A673 (cell line): ENCODE measurements around the gene PDE8A. TPM values are rescaled to one million over a fixed set of nuclear protein-coding genes. Genes with fewer than 3 reads are reported as not detected.

Source experiments
- BruUV-seq: library from RNA; stranded (reverse); fragments of 400-500 nt; replicated peaks from 2 replicates; lab custom pipeline; 2021; lab: Mats Ljungman, UMichigan
- CTCF ChIA-PET: fragments of 300-600 bp; sonication (Branson Sonifier 250); formaldehyde crosslinking; loops from one replicate; lab custom pipeline; 2022; ENCODE audit warnings: antibody characterized with exemption; lab: Charles Lee
- POLR2A ChIA-PET: fragments of 300-600 bp; sonication (Branson Sonifier 250); formaldehyde crosslinking; loops from one replicate; lab custom pipeline; 2022; ENCODE audit warnings: antibody characterized with exemption; ENCODE audit not compliant: low non-redundant PET; lab: Charles Lee
- DNase-seq: peaks from one replicate; pipeline ENCODE4 v3.0.0-alpha.2; 2015; ENCODE audit warnings: low spot score
- H3K27ac ChIP-seq: fragments of 200-600 bp; sonication (generic); 2 replicates; pipeline ENCODE4 v1.5.1; 2016; ENCODE audit warnings: mixed run types, low read depth, mild to moderate bottlenecking, mixed read lengths, antibody characterized with exemption, low read length; ENCODE audit not compliant: poor library complexity, severe bottlenecking
- H3K27me3 ChIP-seq: fragments of 200-600 bp; sonication (generic); replicated peaks from 2 replicates; pipeline ENCODE4 v1.6.1; 2017; ENCODE audit warnings: mixed run types, low read depth, mild to moderate bottlenecking, mixed read lengths, antibody characterized with exemption, low read length; ENCODE audit not compliant: insufficient read depth, poor library complexity
- H3K36me3 ChIP-seq: fragments of 200-600 bp; sonication (generic); 2 replicates; pipeline ENCODE4 v1.6.1; 2016; ENCODE audit warnings: mixed run types, mild to moderate bottlenecking, mixed read lengths, antibody characterized with exemption, low read length; ENCODE audit not compliant: insufficient read depth, poor library complexity, severe bottlenecking
- H3K4me1 ChIP-seq: fragments of 200-600 bp; sonication (generic); 2 replicates; pipeline ENCODE4 v1.6.1; 2017; ENCODE audit warnings: mixed run types, mild to moderate bottlenecking, mixed read lengths, antibody characterized with exemption, low read length; ENCODE audit not compliant: insufficient read depth, poor library complexity, severe bottlenecking
- H3K4me3 ChIP-seq: fragments of 200-600 bp; sonication (generic); 2 replicates; pipeline ENCODE4 v1.5.1; 2016; ENCODE audit warnings: low read depth, mixed run types, mild to moderate bottlenecking, mixed read lengths, low read length; ENCODE audit not compliant: poor library complexity, severe bottlenecking
- H3K9me3 ChIP-seq: fragments of 200-600 bp; sonication (generic); 2 replicates; pipeline ENCODE4 v1.6.1; 2016; ENCODE audit warnings: mixed run types, low read depth, mild to moderate bottlenecking, mixed read lengths, antibody characterized with exemption, low read length; ENCODE audit not compliant: poor library complexity, severe bottlenecking
- CTCF ChIP-seq: fragments of 300-800, 200-600 bp; sonication (generic); conservative IDR thresholded peaks from 2 replicates; pipeline ENCODE4 v1.5.1; 2017; ENCODE audit warnings: low read depth, mild to moderate bottlenecking, antibody characterized with exemption, low read length, moderate library complexity, mixed read lengths
- EZH2 ChIP-seq: fragments of 200-600 bp; sonication (generic); IDR thresholded peaks from 2 replicates; pipeline ENCODE4 v1.6.1; 2017; ENCODE audit warnings: borderline replicate concordance, low read depth, mild to moderate bottlenecking, mixed read lengths, antibody characterized with exemption, low read length; ENCODE audit not compliant: poor library complexity, severe bottlenecking
- intact Hi-C: fragments of 100-400 bp; cut with micrococcal nuclease; formaldehyde crosslinking; loops from one replicate; pipeline ENCODE4 v1.10.0; 2022; ENCODE audit not compliant: unreplicated experiment
- total RNA-seq: library from RNA; stranded (reverse); gene quantifications from 2 replicates; pipeline ENCODE4 v1.2.3, GENCODE V29; 2021

The PDE8A gene
- total RNA-seq, 1 experiment from 2014 or later: 80.7 TPM

GRCh38 chr15:85116925-85117646 lies 135.4 kb downstream of the PDE8A start:
- intact Hi-C loops: no loop called here
- no peak for DNase-seq
- Histone ChIP-seq H3K27ac (no peak overlapping the region), H3K36me3 (peaks cover 33% of the 10 kb centered on the region), H3K4me1 (no peaks in the 10 kb centered on the region), H3K4me3 (no peak overlapping the region), H3K27me3 (no peaks in the 10 kb centered on the region), H3K9me3 (no peaks in the 10 kb centered on the region)
- CTCF ChIA-PET: no interaction called here
- no peak for TF ChIP-seq CTCF
- no peak for TF ChIP-seq EZH2
- no TSS peak for BruUV-seq
- POLR2A ChIA-PET: interaction anchor here (0.5 kb wide), 1 partner anchor 690 kb away, joined by 10 read pairs; no protein-coding TSS in a partner anchor

- Histone ChIP-seq H3K9me3 (no peaks in the 10 kb centered on the region), H3K27me3 (no peaks in the 10 kb centered on the region), H3K4me1 (no peaks in the 10 kb centered on the region), H3K4me3 (no peak overlapping the region), H3K27ac (no peak overlapping the region), H3K36me3 (peaks cover 42% of the 10 kb centered on the region)
- ChIA-PET CTCF (no interaction called here), POLR2A (no interaction called here)
- DNase-seq: no peak
- no peak for TF ChIP-seq EZH2
- no peak for TF ChIP-seq CTCF
- no TSS peak for BruUV-seq
- intact Hi-C loops: no loop called here
Observed at GRCh38 chr15:85118173-85118572, 136.5 kb downstream of the PDE8A start.

- CTCF ChIA-PET: no interaction called here
- Histone ChIP-seq H3K27me3 (no peaks in the 10 kb centered on the region), H3K4me3 (no peak overlapping the region), H3K27ac (no peak overlapping the region), H3K4me1 (no peaks in the 10 kb centered on the region), H3K9me3 (no peaks in the 10 kb centered on the region), H3K36me3 (peaks cover 44% of the 10 kb centered on the region)
- POLR2A ChIA-PET: no interaction called here
- intact Hi-C loops: no loop called here
- DNase-seq: no peak
- BruUV-seq: no TSS peak
- TF ChIP-seq CTCF: no peak
- no peak for TF ChIP-seq EZH2
Observed at GRCh38 chr15:85118581-85118980, 136.9 kb downstream of the PDE8A start.
